ENCODE measurements around the gene ROGDI.

Gene ROGDI

GRCh38 chr16:4765511-4766474, 36.6 kb downstream of the ROGDI start:
- DNase-seq: no peak

- DNase-seq: no peak
These were observed 38.6 kb downstream of the ROGDI start for GRCh38 chr16:4763791-4764190.

DNA sequence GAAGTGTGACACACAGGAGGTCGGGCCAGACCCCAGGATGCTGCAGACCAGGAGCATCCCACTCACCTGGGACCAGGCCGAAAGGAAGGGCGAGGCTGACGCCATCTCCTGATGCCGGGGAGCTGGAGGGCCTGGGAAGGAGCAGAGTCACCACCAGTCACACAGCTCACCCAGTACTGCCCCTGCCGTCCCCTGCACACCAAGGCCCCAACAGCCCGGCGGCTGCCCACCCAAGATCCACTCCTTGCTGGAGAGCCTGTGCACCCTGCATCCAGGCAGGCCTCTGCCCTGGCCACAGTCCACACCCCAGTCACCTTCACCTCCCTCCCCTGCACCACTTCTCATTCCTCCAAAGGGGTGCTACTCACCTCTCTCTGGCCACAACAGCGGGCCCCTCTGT, 40.2 kb downstream of the ROGDI start:
- DNase-seq: no peak

GRCh38 chr16:4760221-4760910, 42.1 kb downstream of the ROGDI start:
- DNase-seq: no peak

DNA sequence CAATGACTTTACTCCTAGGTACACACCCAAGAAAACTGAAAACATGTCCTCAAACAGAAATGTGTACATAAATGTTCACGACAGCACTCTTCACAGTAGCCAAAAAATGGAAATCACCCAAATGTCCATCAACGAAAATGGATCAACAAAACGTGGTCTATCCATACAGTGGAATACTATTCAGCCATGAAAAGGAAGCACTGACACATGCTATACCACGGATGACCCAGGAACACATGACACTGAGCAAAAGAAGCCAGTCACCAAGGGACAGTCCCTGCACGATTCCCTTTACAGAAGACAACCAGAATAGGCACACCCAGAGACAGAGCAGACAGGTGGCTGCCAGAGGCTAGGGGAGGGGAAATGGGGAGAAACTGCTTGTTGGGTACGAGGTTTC, 46.7 kb downstream of the ROGDI start:
- DNase-seq: no peak

DNA sequence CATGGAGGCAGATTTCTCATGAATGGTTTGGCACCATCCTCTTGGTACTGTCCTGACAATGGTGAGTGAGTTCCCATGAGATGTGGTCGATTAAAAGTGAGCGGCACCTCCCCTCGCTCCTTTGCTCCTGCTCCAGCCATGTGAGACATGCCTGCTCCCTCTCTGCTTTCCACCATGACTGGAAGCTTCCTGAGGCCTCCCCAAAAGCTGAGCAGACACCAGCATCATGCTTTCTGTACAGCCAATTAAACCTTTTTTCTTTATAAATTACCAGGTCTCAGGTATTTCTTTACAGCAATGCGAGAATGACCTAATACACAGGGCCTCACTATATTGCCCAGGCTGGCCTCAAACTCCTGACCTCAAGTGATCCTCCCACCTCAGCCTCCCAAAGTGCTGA, 47.6 kb downstream of the ROGDI start:
- DNase-seq: no peak

DNA sequence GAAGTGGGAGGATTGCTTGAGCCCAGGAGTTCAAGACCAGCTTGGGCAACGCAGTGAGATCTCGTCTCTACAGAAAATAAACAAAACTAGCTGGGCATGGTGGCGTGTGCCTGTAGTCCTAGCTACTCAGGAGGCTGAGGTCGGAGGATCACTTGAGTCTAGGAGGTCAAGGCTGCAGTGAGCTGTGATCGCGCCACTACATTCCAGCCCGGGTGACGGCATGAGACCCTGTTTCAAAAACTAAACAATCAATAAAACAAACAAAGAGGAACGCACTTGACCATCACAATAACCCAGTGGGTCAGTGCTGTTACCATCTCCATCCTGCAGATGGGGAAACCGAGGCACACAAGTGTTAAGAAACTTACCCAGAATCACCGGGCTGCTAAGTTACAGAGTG, 49.2 kb downstream of the ROGDI start:
- DNase-seq: no peak

- DNase-seq: no peak
These were observed 49.9 kb downstream of the ROGDI start for GRCh38 chr16:4752351-4753100.

DNA sequence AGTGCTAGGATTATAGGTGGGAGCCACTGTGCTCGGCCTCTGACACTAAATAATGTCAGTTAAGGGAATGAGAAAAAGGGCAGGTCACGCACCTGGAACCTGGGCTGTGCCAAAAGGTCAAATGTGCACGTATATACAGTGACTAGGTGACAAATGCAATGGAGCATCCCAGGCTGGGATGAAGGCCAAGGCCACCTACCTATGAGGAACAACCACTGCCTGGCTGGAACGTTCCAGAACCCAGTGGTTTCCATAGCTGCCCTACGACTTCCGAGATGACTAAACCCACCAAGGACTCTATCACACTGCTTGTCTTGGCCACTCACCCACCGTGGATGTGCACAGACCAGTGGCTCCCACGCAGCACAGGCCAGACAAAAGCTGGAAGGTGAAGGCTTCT, 51.5 kb downstream of the ROGDI start:
- no peak for DNase-seq

GRCh38 chr16:4749700-4750257, 52.7 kb downstream of the ROGDI start:
- DNase-seq: no peak

DNA sequence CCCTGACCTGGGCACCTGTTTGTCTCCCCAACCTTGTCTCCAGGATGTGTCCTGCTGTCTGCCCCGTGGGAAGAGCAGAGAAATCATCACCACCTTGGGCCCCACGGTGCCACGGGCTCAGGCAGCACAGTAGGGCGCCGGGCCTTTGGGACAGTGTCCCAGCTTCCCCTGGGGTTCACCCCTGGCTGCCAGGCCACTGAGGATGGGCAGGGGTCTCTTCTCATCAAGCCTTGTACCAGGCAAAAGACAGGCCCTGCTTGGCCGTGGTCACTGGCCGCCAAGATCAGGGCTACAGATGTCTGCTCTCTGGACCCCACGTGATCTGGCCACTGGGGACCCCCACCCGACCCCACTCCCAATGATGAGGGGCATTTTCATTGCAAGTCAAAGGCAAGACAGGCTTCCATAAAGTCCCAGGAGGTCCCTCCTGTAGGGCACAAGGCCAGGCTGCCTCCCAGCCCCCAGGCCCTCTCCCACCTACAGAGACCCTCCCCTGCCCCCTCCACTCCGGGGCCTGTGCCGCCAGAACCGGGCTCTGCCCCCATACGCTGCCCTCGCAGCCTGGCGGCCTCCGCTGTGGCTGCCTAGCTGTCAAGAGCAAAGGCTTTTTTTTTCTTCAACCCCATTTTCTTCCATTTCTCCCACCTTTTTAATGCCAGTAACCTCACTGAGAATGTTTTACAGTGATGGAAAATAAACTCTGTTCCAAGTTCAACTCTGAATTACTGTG, 53.6 kb downstream of the ROGDI start:
- no peak for DNase-seq

DNA sequence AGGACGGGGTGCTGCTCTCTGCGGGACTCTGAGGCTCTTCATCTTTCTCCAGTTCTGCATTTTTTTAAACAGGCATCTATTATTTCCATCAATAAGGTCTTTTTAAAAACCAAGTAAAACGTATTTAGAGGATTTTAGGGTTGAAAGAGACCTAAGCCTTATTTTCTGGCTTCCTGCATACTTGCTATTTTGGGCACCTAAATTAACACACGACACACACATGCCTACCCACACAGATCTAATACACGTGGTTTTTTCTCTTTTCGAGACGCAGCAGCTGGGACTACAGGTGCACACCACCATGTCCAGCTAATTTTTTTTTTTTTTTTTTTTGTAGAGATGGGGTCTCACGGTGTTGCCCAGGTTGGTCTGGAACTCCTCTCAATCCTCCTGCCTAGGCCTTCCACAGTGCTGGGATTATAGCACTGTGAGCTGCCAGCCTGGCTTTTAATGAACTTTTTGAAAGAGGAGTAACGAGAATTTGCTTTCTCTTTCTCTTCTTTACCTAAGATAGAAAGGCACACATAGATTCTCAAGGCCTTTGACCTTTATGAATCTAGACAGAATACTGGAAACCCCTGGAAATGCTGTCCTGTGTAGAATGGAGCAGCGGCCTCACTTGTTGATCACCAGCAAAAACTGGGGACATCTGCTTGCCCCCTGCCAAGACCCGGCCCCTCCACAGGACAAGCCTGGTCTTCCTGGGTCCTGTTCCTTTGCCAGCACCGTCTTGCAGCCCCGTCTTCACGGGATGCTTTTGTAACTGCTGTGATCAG, 54.3 kb downstream of the ROGDI start:
- no peak for DNase-seq

DNA sequence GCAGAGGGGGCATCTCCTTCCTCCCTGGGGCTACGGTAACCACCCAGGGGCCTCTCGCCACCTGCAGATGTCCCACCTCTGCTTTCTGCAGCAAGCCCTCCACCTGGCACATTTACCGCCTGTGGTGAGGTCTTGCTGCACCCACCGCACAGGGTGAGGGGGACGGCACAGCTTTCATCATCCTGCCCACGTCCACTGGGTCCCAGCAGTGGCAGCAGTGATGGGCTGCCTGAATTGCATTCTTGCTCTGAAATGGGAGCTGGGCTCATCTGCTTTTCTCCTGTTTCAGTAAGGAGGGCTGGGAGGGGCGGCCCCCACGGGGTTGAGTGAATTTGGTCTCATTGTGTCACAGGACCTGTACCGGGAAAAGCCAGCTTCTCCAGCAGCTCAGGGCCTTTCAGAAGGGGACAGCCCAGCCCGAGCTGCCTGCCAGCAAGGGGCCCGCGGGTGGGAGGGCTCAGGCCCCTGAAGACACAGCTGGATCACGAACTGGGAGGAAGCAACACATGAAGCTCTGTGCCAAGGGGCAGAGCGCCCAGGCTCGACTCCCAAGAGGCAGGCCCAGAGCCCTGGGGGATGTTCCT, 55.4 kb downstream of the ROGDI start:
- no peak for DNase-seq
